Neural cell (in vitro differentiated cells): Measurements from ENCODE around the gene BICD1.

Source experiments
- CTCF ChIP-seq: fragments of 450-650 bp; IDR thresholded peaks from 2 replicates; pipeline ENCODE4 v1.5.1; 2014; ENCODE audit warnings: antibody characterized with exemption, mild to moderate bottlenecking, moderate library complexity; ENCODE audit not compliant: poor library complexity, severe bottlenecking
- POLR2AphosphoS5 ChIP-seq: IDR thresholded peaks from 2 replicates; pipeline ENCODE4 v1.6.1; 2012
- RAD21 ChIP-seq: fragments of 450-650 bp; conservative IDR thresholded peaks from 2 replicates; pipeline ENCODE4 v1.6.1; 2014; ENCODE audit warnings: antibody characterized with exemption, mild to moderate bottlenecking, moderate library complexity
- SMC3 ChIP-seq: fragments of 450-650 bp; conservative IDR thresholded peaks from 2 replicates; pipeline ENCODE4 v1.6.1; 2014; ENCODE audit warnings: antibody characterized with exemption, mild to moderate bottlenecking, moderate library complexity; ENCODE audit not compliant: poor library complexity

GRCh38 chr12:32264961-32265360, 158.3 kb downstream of the BICD1 start:
- TF ChIP-seq SMC3 (no peak), POLR2AphosphoS5 (no peak), CTCF (no peak), RAD21 (no peak)
